Left cardiac atrium (tissue), 4 donors: ENCODE measurements around the gene PLEKHA5. TPM values are rescaled to one million over a fixed set of nuclear protein-coding genes. Genes with fewer than 3 reads are reported as not detected.
A peak's percentile ranks its signal among the peaks of the same experiment; 100 is the strongest.
"Not testable (repeated sequence)": the region's sequence is repeated elsewhere in the genome, so short reads cannot be mapped to it uniquely, and the experiment has no call there.

ENCODE experiments used
- ATAC-seq, 2 donors: fragments of 200-7000 bp; cut with Tn5 transposase; one replicate each; pipeline ENCODE4 v1.9.1; 2020; ENCODE audit warnings: mild to moderate bottlenecking in 2 of 2, moderate library complexity in 2 of 2
- DNase-seq: peaks from one replicate; pipeline ENCODE4 v3.0.0-alpha.2; 2020
- intact Hi-C, 2 donors: fragments of 100-400 bp; cut with DNase I; formaldehyde crosslinking; loops; one replicate each; pipeline versions ENCODE4 v1.14.1 to v1.15.1; 2022 to 2023
- long read RNA-seq: library from polyadenylated mRNA; unstranded; transcript quantifications from one replicate; pipeline ENCODE4 v2.0.0, GENCODE V29; 2021
- total RNA-seq, 2 donors: library from RNA; stranded (reverse); fragmentation: NEBNext Ultra II Directional; extraction: Animal tissue kit (Norgen Biotek cat#: 25700); gene quantifications; one replicate each; pipeline ENCODE4 v1.2.1, GENCODE V29; 2021
- donor health status: DM: no; HTN: yes; CAD: no.
- donor health status: DM: no; HTN: yes; CAD: no; lungs with severe emphysema.
- donor health status: DM: yes; HTN: yes; CAD: no.
- donor health status: Dilated cardiomyopathy.

Gene PLEKHA5
- 10 to 100 TPM; 36.9 to 53.4 TPM for total RNA-seq
- long read RNA-seq, full-length matches to known transcripts = 3 of 14 reads
- long read RNA-seq, partial matches to known transcripts = 10 of 14 reads
- long read RNA-seq, other reads (novel, unspliced or antisense) = 1 of 14 reads

DNA sequence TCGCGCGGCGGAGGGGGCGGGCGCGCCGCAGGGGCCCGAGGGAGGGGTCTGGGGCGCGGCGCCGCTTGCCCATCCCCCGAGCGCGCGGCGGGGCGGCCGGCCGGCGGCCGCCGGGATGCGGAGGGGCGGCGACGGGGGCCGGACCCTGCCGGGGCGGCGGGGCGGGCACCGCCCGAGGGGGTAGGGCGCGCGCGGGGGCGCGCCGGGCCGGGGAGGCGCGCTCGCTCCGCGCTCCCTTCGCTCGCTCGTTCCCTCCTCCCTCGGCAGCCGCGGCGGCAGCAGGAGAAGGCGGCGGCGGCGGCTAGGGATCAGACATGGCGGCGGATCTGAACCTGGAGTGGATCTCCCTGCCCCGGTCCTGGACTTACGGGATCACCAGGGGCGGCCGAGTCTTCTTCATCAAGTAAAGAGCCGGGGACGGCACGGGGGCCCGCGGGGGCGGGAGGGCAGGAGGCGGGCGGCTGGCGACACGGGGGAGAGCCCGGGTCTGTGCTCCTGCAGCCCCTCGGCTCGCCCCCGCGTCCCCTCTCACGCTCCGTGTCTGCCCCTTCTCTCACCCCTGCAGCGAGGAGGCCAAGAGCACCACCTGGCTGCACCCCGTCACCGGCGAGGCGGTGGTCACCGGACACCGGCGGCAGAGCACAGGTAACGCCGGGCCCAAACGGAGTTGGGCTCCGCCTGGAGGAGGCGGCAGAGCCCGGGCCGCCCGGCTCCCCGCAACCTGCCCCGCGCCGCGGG is at the start of gene PLEKHA5:
Gene PLEKHA5, plus strand, starts transcription at position 248 of the 738 bp plus-strand sequence. Its CDS starts 67 bp downstream, at position 315.
- peak; percentile 80 for DNase-seq
- intact Hi-C loops = loop anchor here (5.0 to 10.0 kb wide), 2 partner anchors 53 to 55 kb away; no protein-coding TSS in a partner anchor
- ATAC-seq = peak; percentile 95

- ATAC-seq = no peak
- intact Hi-C loops = no loop called here
- no peak for DNase-seq
Measured at GRCh38 chr12:19080918-19081317, 48.6 kb upstream of the PLEKHA5 start.

DNA sequence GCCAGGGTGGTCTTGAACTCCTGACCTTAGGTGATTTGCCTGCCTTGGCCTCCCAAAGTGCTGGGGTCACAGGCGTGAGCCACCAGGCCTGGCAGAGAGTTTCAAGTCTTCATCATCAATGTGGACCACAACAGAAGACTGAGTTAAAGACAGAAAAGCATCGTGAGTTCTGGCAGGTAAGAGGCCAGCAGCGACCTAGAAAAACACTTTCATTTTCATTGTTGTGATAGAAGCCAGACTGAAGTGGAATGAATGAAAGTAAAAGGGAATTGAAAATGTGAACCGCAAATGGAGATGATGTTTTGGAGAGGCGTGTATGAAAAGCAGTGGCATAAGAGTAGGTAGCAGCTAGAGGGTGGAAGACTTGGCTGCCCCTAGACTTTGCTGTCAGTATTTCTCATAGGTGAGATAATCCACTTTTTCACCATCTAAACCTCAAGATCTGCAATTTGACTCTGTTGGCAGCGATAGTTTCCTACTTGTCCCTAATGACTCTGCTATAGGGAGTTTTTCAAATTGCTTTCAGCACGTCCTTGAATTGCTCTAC is 47.1 kb upstream of the PLEKHA5 start:
- intact Hi-C loops = no loop called here
- DNase-seq (no peak), ATAC-seq (no peak)

- DNase-seq (no peak), ATAC-seq (no peak)
- intact Hi-C loops = no loop called here
Measured at GRCh38 chr12:19084547-19084946, 45.0 kb upstream of the PLEKHA5 start.

DNA sequence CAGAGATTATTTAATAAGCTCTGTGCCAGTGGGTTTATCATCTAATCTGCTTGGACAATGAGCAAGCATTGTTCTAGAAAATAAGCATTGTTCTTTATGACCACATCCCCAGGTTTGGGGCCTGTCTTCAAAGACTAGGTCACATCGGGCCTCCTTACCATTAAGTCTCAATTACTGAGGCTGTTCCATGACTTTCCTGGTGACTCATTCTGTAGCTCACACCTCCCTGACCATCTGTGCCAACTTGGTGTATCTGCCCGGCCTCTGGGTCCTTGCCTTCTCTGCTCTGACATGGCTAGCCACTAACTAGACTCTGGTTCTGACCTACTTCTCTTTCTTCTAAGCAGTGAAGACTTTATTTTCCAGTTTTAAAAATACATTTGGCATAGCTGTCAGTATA is 44.4 kb upstream of the PLEKHA5 start:
- intact Hi-C loops = no loop called here
- ATAC-seq = no peak

GRCh38 chr12:19088606-19089005 is 40.9 kb upstream of the PLEKHA5 start:
- DNase-seq (no peak), ATAC-seq (no peak)
- intact Hi-C loops = no loop called here

More for the DNA sequence above, 44.4 kb upstream of the PLEKHA5 start:
- no peak for DNase-seq

GRCh38 chr12:19092482-19092881 is 37.1 kb upstream of the PLEKHA5 start:
- intact Hi-C loops, ATAC-seq, DNase-seq: not testable (repeated sequence)

GRCh38 chr12:19093218-19093617 is 36.3 kb upstream of the PLEKHA5 start:
- ATAC-seq (no peak), DNase-seq (no peak)
- intact Hi-C loops = no loop called here

GRCh38 chr12:19095331-19095730 is 34.2 kb upstream of the PLEKHA5 start:
- intact Hi-C loops = no loop called here
- DNase-seq (no peak), ATAC-seq (no peak)

DNA sequence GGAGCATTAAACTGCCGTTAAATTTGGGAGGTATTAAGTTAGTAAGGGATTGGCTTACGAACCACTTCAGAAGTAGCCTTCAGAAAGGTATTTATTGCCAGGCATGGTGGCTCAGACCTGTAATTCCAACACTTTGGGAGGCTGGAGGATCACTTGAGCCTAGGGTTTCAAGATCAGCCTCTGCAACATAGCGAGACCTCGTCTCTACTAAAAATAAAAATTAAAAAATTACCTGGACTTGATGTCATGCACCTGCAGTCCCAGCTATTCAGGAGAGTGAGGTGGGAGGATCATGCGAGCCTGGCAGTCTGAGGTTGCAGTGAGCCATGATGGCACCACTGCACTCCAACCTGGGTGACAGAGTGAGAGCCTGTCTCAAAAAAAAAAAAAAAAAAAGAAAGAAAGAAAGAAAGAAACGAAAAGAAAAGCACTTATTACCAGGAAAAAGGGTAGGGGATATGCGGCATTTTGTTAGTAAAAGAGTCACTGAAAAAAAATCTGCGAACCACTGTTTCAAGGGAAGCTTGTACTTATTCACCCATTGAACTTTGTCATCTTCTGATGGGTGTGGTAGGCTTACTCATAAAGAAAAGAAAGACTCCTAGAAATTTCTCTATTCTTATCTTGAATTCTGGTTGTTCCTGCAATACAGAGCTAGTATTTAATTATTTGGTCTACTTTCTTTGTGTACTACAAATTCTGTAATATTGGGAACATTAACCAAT is 33.6 kb upstream of the PLEKHA5 start:
- ATAC-seq (peak in 1 of 2 donors; percentile 60), DNase-seq (no peak)
- intact Hi-C loops = no loop called here

DNA sequence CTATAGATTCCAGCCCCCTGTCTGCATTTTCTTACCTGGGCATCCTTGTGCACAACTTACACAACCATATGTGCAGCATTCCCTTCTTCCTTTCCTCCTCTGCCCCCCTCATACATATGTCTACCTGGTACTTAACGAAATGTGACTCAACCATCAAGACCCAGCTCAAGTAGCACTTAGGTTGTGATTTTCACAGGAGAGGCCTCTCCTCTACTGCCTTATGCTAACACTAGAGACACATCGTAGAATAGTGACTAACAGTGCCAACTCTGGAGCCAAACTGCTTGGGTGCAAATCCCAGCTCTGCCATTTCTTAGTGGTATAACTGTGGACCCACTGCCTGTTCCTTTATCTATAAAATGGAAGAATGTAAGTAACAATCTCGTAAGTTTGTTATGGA is 24.1 kb upstream of the PLEKHA5 start:
- DNase-seq = no peak
- intact Hi-C loops = no loop called here
- no peak for ATAC-seq

DNA sequence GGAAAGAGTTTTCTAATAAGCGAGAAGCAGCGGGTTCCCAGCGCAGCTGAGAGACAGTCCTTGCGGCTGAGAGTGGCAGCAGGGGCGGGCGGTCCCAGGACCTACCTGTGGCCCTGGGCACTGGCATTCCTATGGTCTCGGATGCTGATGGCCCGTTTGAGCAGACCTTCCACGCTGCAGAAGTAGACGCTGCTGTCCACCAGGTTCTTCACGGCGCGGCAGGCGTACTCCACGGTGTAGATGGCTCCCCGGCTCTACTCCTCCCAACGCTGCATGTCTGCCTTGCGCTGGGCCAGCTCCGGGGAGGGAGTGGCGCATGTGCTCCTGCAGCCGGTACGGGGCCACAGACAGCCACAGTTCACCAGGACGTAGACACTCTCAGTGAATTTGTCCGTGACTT is 21.8 kb upstream of the PLEKHA5 start:
- intact Hi-C loops = no loop called here
- ATAC-seq (no peak), DNase-seq (no peak)

- DNase-seq (no peak), ATAC-seq (no peak)
Measured at GRCh38 chr12:19110221-19110940, 19.2 kb upstream of the PLEKHA5 start.

GRCh38 chr12:19113464-19113863 is 16.1 kb upstream of the PLEKHA5 start:
- ATAC-seq = no peak
- no peak for DNase-seq
- intact Hi-C loops = no loop called here

More at GRCh38 chr12:19110221-19110940, 19.2 kb upstream of the PLEKHA5 start:
- intact Hi-C loops = no loop called here

DNA sequence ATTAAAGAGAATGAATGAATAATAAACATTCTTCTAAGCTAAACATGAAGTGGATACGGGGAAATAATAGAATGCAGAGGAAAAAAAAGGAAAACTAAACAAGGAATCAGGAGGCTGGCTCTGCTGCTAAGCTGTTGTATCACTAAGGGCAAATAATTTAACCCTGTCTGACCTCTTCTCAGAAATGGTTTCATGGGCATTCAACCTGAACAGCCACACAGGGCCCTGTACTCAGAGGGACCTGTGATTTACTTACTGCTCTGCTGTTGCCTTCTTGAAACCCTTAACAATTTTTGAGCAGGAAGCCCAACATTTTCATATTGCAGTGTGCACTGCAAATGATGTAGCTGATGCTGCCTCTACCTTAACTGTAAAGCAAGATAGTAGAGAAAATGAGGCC is 14.2 kb upstream of the PLEKHA5 start:
- no peak for DNase-seq
- intact Hi-C loops = no loop called here
- ATAC-seq = no peak

DNA sequence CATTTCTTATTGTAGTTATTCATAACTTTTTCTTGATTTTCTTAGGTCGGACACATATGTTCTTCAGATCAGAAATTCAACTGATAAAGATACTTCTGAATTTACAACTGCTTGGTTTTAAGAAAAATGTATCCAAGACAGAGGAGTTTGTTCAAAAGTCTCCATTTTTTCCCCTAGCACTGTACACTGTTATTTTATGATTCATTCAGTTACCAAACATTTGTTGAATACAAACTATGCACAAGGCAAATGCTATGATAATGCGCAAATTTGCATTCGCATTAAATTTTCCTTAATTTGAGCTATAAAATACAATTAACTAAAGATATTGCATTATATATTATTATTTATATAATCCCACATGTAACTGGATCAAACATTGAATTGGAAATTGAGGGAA is 10.1 kb upstream of the PLEKHA5 start:
- DNase-seq = no peak
- intact Hi-C loops = no loop called here
- ATAC-seq = no peak

GRCh38 chr12:19120795-19121194 is 8.7 kb upstream of the PLEKHA5 start:
- DNase-seq (no peak), ATAC-seq (no peak)
- intact Hi-C loops = no loop called here

DNA sequence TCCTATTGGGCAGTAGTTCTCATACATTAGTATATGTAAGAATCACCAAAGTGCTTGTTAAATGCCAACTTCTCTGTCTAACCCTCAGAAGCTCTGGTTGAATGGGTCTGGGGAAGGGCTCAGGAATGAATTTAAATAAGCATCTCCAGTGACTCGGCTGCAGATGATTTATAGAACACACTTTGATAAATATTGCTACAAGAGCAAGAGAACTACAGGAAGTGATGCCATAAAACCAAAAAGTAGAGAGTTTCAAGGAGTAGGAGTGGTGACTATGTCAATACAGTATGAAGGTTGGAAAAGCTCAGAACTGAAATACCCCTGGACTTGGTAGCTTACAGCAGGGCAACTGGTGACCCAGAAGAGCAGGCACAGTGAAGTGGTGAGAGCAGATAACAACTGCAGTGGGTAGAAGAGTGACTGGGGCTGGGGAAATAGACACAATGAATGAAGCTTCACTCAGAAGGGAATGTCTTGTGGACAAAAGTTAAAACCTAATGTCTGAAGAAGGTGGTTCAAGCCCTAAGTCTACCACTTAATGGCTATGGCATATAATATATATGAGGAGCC is 8.0 kb upstream of the PLEKHA5 start:
- intact Hi-C loops = no loop called here
- DNase-seq (no peak), ATAC-seq (no peak)

DNA sequence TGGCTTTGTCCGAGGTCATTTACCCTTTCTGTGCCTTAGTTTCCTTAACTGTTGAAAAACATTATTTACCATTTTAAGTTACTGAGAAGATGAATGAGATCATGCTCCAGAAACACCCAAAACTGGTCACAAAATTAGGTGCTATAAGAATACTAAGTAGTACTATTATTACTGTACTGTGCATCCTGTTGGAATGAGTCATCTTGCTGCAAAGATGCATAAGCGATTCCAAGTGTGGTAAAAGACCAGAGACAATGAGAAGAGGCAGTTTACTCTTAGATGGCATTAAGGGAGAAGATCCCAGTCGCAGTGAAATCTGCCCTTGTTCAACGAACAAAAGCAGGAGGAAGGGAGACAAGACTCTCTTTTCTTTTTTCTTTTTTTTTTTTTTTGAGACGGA is 4.2 kb upstream of the PLEKHA5 start:
- intact Hi-C loops = no loop called here
- DNase-seq = no peak
- ATAC-seq = no peak
